Measurements from ENCODE around the gene PGAP1. TPM values are rescaled to one million over a fixed set of nuclear protein-coding genes. Genes with fewer than 3 reads are reported as not detected.

PGAP1 gene
- total RNA-seq, 1 donor from 2014 or later, result 175 TPM

- TF ChIP-seq CTCF (IDR thresholded peaks at IDR 0.05; ENCODE audit: partially characterized antibody, unreplicated experiment), result no peak
- Mint-ChIP-seq H3K9me3 (ENCODE audit: unreplicated experiment) (peaks cover 2% of the 10 kb centered on the region), H3K4me3 (ENCODE audit: unreplicated experiment) (no peak overlapping the region), H3K27ac (ENCODE audit: unreplicated experiment) (peak overlapping the region; percentile 0), H3K4me1 (ENCODE audit: low read depth, unreplicated experiment) (no peaks in the 10 kb centered on the region), H3K36me3 (ENCODE audit: unreplicated experiment) (no peaks in the 10 kb centered on the region), H3K27me3 (ENCODE audit: unreplicated experiment) (no peaks in the 10 kb centered on the region)
- DNase-seq, result no peak
Observed at GRCh38 chr2:196783431-196784094, 142.9 kb downstream of the PGAP1 start.

Other genes with a start within 250 kb of the PGAP1 start
- 57.1 TPM for gene GTF3C3, start 127.0 kb downstream of the PGAP1 start, total RNA-seq (ENCODE audit: unreplicated experiment)
- gene C2orf66, start 117.4 kb downstream of the PGAP1 start, total RNA-seq (ENCODE audit: unreplicated experiment), result 0.34 TPM

All from glutamatergic neuron (in vitro differentiated cells).